Measurements from ENCODE around the gene KRTAP1-5. TPM values are rescaled to one million over a fixed set of nuclear protein-coding genes. Genes with fewer than 3 reads are reported as not detected.
"Not testable (repeated sequence)": the region's sequence is repeated elsewhere in the genome, so short reads cannot be mapped to it uniquely, and the experiment has no call there.

The KRTAP1-5 gene
- total and polyA plus RNA-seq, 2 experiments from 2014 or later = not detected

DNA sequence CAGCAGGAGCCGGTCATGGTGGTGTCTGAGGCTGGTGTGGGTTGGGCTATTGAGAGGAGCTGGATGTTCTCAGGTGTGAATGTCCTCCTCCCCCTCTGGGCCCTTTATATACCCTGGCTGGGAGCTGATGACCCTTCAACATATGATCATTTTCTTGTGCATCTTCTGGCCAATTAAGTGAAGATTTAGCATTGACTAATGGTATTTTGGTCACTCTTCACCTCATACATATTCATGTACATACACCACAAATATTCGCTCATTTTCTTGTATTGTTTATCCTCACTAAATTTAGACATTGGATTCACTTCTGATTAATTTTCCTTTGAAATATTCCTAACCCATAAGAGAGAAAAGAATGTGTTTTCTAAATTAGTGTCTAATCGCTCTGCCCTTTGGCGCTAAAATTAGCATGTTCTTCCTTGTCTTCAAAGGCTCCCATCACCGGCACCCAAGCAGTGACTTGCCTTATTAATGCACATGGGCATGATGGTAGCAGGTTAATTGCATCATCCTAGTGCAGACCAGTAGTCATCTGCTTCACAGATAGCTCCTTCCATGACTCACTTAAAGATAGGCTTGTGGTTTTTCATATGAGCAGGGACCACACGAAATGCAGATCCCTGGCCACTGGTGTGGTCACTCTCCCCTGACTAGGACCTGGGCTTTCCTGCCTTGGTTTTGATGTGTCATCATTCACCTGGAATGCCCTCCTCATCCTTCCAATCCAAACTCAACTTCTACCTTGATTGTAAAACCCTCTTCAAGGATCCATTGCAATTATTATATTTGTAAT lies 39.0 kb upstream of the KRTAP1-5 start, which contains the start of gene KRTAP2-4:
Gene KRTAP2-4, minus strand, starts transcription at position 51 of the 796 bp plus-strand sequence. Its CDS starts 34 bp downstream, at position 17.
- no peaks in the 10 kb centered on the region for H3K79me2 ChIP-seq
- no peak within 1 kb of the TSS for H2AFZ ChIP-seq
- H3K4me2 ChIP-seq = no peak within 1 kb of the TSS
- DNase-seq (ENCODE audit: low spot score) = no peak
- H3K4me3 ChIP-seq = no peak within 1 kb of the TSS
- H4K20me1 ChIP-seq (ENCODE audit: insufficient read depth, poor library complexity, severe bottlenecking) = no peaks in the 10 kb centered on the region
- H3K9me3 ChIP-seq (ENCODE audit: low read depth) = no peaks in the 10 kb centered on the region
- H3K9me2 ChIP-seq (replicated peaks; ENCODE audit: insufficient read depth) = no peaks in the 10 kb centered on the region
- no peaks in the 10 kb centered on the region for H3K36me3 ChIP-seq (replicated peaks; ENCODE audit: insufficient read depth, low read depth)
- H3K27me3 ChIP-seq = no peaks in the 10 kb centered on the region
- WGBS (ENCODE audit: low lambda C conversion rate, missing lambda C conversion rate) = 87% methylated on average over 5 of the region's 6 CpGs
- H3K27ac ChIP-seq = no peak within 1 kb of the TSS
- no peaks in the 10 kb centered on the region for H3K4me1 ChIP-seq (ENCODE audit: insufficient read depth)
- TF ChIP-seq, protein P1, sequence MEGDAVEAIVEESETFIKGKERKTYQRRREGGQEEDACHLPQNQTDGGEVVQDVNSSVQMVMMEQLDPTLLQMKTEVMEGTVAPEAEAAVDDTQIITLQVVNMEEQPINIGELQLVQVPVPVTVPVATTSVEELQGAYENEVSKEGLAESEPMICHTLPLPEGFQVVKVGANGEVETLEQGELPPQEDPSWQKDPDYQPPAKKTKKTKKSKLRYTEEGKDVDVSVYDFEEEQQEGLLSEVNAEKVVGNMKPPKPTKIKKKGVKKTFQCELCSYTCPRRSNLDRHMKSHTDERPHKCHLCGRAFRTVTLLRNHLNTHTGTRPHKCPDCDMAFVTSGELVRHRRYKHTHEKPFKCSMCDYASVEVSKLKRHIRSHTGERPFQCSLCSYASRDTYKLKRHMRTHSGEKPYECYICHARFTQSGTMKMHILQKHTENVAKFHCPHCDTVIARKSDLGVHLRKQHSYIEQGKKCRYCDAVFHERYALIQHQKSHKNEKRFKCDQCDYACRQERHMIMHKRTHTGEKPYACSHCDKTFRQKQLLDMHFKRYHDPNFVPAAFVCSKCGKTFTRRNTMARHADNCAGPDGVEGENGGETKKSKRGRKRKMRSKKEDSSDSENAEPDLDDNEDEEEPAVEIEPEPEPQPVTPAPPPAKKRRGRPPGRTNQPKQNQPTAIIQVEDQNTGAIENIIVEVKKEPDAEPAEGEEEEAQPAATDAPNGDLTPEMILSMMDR (IDR thresholded peaks at IDR 0.05; ENCODE audit: poor library complexity) = no peak
- TF ChIP-seq EZH2phosphoT487 (IDR thresholded peaks at IDR 0.05; ENCODE audit: low read depth, severe bottlenecking, unreplicated experiment) (no peak), EZH2 (IDR thresholded peaks at IDR 0.05; ENCODE audit: borderline replicate concordance) (no peak)

DNA sequence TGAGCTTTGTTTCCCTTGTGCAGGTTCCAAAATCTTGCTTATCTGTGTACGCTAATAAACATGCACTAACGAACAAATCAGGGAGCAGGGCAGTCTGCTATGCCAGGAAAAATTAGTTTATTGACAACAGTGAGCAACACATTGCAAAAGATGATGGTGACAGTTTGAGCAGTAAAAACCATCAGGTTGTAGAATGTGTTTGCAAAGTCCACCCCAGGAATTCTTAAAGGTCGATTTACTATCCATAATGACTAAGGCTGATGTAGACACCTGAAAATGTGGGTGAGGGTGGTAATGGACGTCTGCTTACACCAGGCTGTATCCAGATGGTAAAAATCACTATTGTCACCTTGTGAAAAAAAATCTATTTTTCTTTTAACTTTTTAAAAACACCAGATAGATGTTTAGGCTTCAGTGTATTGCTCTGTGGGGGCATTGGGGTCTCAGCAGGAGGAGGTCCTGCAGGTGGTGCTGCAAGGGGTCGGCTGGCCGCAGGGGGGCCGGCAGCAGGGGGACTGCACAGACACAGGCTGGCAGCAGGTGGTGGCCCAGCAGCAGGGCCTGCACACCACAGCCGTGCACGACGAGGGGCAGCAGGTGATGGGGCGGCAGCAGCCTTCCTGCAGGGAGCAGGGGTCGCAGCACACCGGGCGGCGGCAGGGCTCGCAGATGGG lies 38.1 kb upstream of the KRTAP1-5 start:
- H3K4me3 ChIP-seq; DNase-seq (ENCODE audit: low spot score); H3K9me2 ChIP-seq (replicated peaks; ENCODE audit: insufficient read depth); H3K79me2 ChIP-seq; H2AFZ ChIP-seq; H4K20me1 ChIP-seq (ENCODE audit: insufficient read depth, poor library complexity, severe bottlenecking); H3K36me3 ChIP-seq (replicated peaks; ENCODE audit: insufficient read depth, low read depth); H3K9me3 ChIP-seq (ENCODE audit: low read depth); H3K27me3 ChIP-seq; H3K4me2 ChIP-seq; H3K27ac ChIP-seq; H3K4me1 ChIP-seq (ENCODE audit: insufficient read depth): not testable (repeated sequence)
- 75% methylated on average over 7 of the region's 16 CpGs for WGBS (ENCODE audit: low lambda C conversion rate, missing lambda C conversion rate)

DNA sequence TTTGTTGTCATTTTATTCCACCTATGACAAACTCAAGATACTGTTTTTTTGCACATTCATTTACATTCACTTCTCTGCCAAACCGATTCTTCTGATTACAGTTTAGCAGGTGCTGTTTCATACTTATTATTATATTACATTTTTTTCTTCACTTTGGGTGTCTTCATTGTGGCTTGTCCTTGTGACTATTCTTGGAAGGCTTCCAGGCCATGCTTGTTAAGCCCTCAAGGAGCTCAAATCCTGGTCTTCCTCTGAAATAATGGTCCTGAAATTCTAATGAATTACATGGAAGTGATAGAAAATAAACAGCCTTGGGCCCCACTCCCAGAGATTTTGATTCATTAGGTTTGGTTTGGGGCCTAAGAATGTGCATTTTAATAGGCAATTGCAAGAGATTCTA lies 37.3 kb upstream of the KRTAP1-5 start:
- 96% methylated on average over 1 of the region's 1 CpG for WGBS (ENCODE audit: low lambda C conversion rate, missing lambda C conversion rate)
- Histone ChIP-seq H3K36me3 (replicated peaks; ENCODE audit: insufficient read depth, low read depth) (no peaks in the 10 kb centered on the region), H3K4me2 (no peak overlapping the region), H3K27me3 (no peaks in the 10 kb centered on the region), H3K27ac (no peak overlapping the region), H3K9me2 (replicated peaks; ENCODE audit: insufficient read depth) (no peaks in the 10 kb centered on the region), H2AFZ (no peak overlapping the region), H4K20me1 (ENCODE audit: insufficient read depth, poor library complexity, severe bottlenecking) (no peaks in the 10 kb centered on the region), H3K79me2 (no peaks in the 10 kb centered on the region), H3K4me1 (ENCODE audit: insufficient read depth) (no peaks in the 10 kb centered on the region), H3K4me3 (no peak overlapping the region), H3K9me3 (ENCODE audit: low read depth) (no peaks in the 10 kb centered on the region)
- TF ChIP-seq EZH2phosphoT487 (IDR thresholded peaks at IDR 0.05; ENCODE audit: low read depth, severe bottlenecking, unreplicated experiment) = no peak
- TF ChIP-seq EZH2 (IDR thresholded peaks at IDR 0.05; ENCODE audit: borderline replicate concordance) = no peak
- TF ChIP-seq, protein P1 (IDR thresholded peaks at IDR 0.05; ENCODE audit: poor library complexity) = no peak
- no peak for DNase-seq (ENCODE audit: low spot score)

DNA sequence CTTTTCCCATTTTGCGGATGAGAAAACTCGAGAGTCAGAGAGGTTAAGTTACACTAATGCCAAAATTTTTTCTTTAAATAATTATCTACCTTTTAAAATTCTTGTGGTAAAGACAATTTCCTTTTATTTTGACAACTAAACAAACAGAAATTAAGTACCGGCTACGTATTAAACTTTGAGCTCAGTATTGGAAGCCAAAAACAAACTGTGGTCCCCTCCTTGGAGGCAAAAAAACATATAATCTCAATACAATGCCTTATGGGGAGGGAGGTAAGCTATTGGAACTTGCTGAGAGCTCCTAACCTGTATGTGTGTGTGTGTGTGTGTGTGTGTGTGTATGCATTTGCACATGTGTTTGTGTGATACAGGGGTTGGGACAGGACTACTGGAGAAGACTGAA lies 36.4 kb upstream of the KRTAP1-5 start:
- no peak for DNase-seq (ENCODE audit: low spot score)
- no peak for TF ChIP-seq EZH2 (IDR thresholded peaks at IDR 0.05; ENCODE audit: borderline replicate concordance)
- TF ChIP-seq EZH2phosphoT487 (IDR thresholded peaks at IDR 0.05; ENCODE audit: low read depth, severe bottlenecking, unreplicated experiment) = no peak
- TF ChIP-seq, protein P1 (IDR thresholded peaks at IDR 0.05; ENCODE audit: poor library complexity) = no peak
- 79% methylated on average over 4 of the region's 4 CpGs for WGBS (ENCODE audit: low lambda C conversion rate, missing lambda C conversion rate)
- H3K27ac ChIP-seq = no peak overlapping the region
- no peaks in the 10 kb centered on the region for H3K27me3 ChIP-seq
- H3K79me2 ChIP-seq = no peaks in the 10 kb centered on the region
- H3K9me2 ChIP-seq (replicated peaks; ENCODE audit: insufficient read depth) = no peaks in the 10 kb centered on the region
- H3K9me3 ChIP-seq (ENCODE audit: low read depth) = no peaks in the 10 kb centered on the region
- no peak overlapping the region for H2AFZ ChIP-seq
- H3K4me1 ChIP-seq (ENCODE audit: insufficient read depth) = no peaks in the 10 kb centered on the region
- no peak overlapping the region for H3K4me2 ChIP-seq
- H3K4me3 ChIP-seq = no peak overlapping the region
- H3K36me3 ChIP-seq (replicated peaks; ENCODE audit: insufficient read depth, low read depth) = no peaks in the 10 kb centered on the region
- H4K20me1 ChIP-seq (ENCODE audit: insufficient read depth, poor library complexity, severe bottlenecking) = no peaks in the 10 kb centered on the region

Data from hepatocyte (in vitro differentiated cells).